HEK293T (cell line): ENCODE results near the gene LRRC36.

Source experiments
- CTBP1 ChIP-seq: fragments of 450-650 bp; IDR thresholded peaks from 2 replicates; pipeline ENCODE4 v1.6.1; 2016; ENCODE audit warnings: borderline replicate concordance
- ELF4 ChIP-seq: fragments of 450-650 bp; IDR thresholded peaks from 2 replicates; pipeline ENCODE4 v1.6.1; 2017; ENCODE audit warnings: antibody characterized with exemption
- L3MBTL2 ChIP-seq: fragments of 450-650 bp; conservative IDR thresholded peaks from 2 replicates; pipeline ENCODE4 v1.6.1; 2016; ENCODE audit warnings: mild to moderate bottlenecking

- no peak for TF ChIP-seq CTBP1
- no peak for TF ChIP-seq L3MBTL2
- no peak for TF ChIP-seq ELF4
Observed at GRCh38 chr16:67350324-67350723, 23.7 kb downstream of the LRRC36 start.
